Spinal cord (tissue), 10 donors: Measurements from ENCODE around the gene PACS1. TPM values are rescaled to one million over a fixed set of nuclear protein-coding genes. Genes with fewer than 3 reads are reported as not detected.

Source experiments
- DNase-seq, 6 donors: peaks; one replicate each; pipeline versions ENCODE4 v3.0.0 to v3.0.0-alpha.2; 2013 to 2015; ENCODE audit warnings: low spot score in 6 of 6, low read depth in 4 of 6
- H3K27ac ChIP-seq: one replicate; pipeline ENCODE4 v1.5.1; 2013; ENCODE audit warnings: low read depth, low read length, control low read depth
- H3K27me3 ChIP-seq: one replicate; pipeline ENCODE4 v1.6.1; 2013; ENCODE audit warnings: low read length; ENCODE audit not compliant: control insufficient read depth, insufficient read depth
- H3K36me3 ChIP-seq: one replicate; pipeline ENCODE4 v1.6.1; 2013; ENCODE audit warnings: low read length; ENCODE audit not compliant: control insufficient read depth, insufficient read depth
- H3K4me1 ChIP-seq: one replicate; pipeline ENCODE4 v1.6.1; 2013; ENCODE audit warnings: low read length; ENCODE audit not compliant: control insufficient read depth, insufficient read depth
- H3K4me3 ChIP-seq: one replicate; pipeline ENCODE4 v1.5.1; 2013; ENCODE audit warnings: low read depth, low read length, control low read depth
- H3K9me3 ChIP-seq: one replicate; pipeline ENCODE4 v1.6.1; 2013; ENCODE audit warnings: low read length; ENCODE audit not compliant: control insufficient read depth, insufficient read depth
- WGBS: methylation state at CpG from one replicate; pipeline ENCODE4 v1.1.5; 2013; ENCODE audit warnings: missing lambda C conversion rate; ENCODE audit not compliant: insufficient coverage; 5-methylcytosine and 5-hydroxymethylcytosine counted together
- polyA plus RNA-seq, 2 donors: library from polyadenylated mRNA; unstranded; fragments of 120-200 nt; gene quantifications; one replicate each; pipeline ENCODE4 v1.2.1, GENCODE V29; 2013; ENCODE audit not compliant: insufficient read length in 2 of 2
- total RNA-seq, 2 donors: library from RNA; depleted of rRNA in 1 of 2; stranded (reverse); fragments of 120-200 nt in 1 of 2; fragments of >200 nt in 1 of 2; gene quantifications; one replicate each; pipeline versions ENCODE4 v1.2.3 to v1.2.4, GENCODE V29; 2013 to 2014
- donor health status: healthy.

Gene PACS1
- total and polyA plus RNA-seq, 4 donors = 29.9 to 114 (median 72.1) TPM

DNA sequence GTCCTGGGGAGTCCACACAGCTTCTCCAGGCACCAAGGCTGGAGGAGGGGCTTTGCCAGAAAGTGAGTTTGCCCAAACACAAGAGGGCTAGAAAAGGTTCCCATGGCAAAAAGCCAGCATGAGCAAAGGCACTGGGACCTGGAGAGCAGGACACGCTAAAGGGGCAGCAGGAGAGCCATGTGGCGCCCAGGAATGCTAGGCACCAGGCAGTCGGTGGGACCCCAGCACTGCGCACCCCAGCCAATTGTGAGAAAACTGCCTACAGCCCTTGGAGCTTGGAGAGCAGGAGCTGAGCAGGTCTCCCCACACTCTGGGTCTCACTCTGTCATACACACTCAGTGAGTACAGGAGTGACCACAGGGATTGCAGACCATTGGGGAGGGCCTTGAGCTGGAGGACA lies 193.2 kb downstream of the PACS1 start:
- Histone ChIP-seq H3K36me3 (peaks cover 82% of the 10 kb centered on the region), H3K27ac (no peak overlapping the region), H3K4me1 (peaks cover 36% of the 10 kb centered on the region), H3K27me3 (no peaks in the 10 kb centered on the region), H3K4me3 (no peak overlapping the region), H3K9me3 (no peaks in the 10 kb centered on the region)
- no peak for DNase-seq
- 92% methylated on average over 4 of the region's 4 CpGs for WGBS

DNA sequence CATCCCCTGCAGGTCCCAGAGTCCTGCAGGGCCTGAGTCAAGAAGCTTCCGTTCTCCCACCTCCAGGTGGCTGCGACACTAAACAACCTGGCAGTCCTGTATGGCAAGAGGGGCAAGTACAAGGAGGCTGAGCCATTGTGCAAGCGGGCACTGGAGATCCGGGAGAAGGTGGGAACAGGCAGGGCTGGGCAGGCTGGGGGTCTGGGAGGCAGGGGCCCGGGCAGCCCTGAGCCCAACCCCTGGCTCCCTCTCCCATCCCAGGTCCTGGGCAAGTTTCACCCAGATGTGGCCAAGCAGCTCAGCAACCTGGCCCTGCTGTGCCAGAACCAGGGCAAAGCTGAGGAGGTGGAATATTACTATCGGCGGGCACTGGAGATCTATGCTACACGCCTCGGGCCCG lies 193.7 kb downstream of the PACS1 start:
- no peaks in the 10 kb centered on the region for H3K27me3 ChIP-seq
- H3K4me1 ChIP-seq = peaks cover 30% of the 10 kb centered on the region
- DNase-seq = no peak
- 91% methylated on average over 7 of the region's 10 CpGs for WGBS
- H3K27ac ChIP-seq = no peak overlapping the region
- no peak overlapping the region for H3K4me3 ChIP-seq
- H3K9me3 ChIP-seq = no peaks in the 10 kb centered on the region
- peaks cover 82% of the 10 kb centered on the region for H3K36me3 ChIP-seq

DNA sequence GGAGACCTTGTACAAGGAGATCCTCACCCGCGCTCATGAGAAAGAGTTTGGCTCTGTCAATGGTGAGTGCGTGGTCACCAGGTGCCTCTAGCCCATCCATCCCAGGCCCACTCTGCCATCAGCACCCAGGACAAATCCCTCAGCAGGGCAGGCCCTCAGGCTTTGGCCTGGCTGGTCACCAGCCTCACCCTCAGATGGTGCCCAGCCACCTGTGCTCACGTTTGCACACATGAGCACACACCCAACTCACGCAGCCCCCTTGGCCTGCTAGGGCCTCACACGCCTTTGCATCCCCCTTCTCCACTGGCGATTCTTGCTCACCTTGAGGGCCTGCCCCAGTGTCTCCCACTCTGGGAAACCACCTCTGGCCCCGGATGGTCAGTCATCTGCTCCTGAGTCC lies 194.3 kb downstream of the PACS1 start:
- Histone ChIP-seq H3K4me1 (peaks cover 26% of the 10 kb centered on the region), H3K27ac (no peak overlapping the region), H3K36me3 (peaks cover 79% of the 10 kb centered on the region), H3K27me3 (no peaks in the 10 kb centered on the region), H3K9me3 (no peaks in the 10 kb centered on the region), H3K4me3 (no peak overlapping the region)
- no peak for DNase-seq
- 92% methylated on average over 8 of the region's 8 CpGs for WGBS

DNA sequence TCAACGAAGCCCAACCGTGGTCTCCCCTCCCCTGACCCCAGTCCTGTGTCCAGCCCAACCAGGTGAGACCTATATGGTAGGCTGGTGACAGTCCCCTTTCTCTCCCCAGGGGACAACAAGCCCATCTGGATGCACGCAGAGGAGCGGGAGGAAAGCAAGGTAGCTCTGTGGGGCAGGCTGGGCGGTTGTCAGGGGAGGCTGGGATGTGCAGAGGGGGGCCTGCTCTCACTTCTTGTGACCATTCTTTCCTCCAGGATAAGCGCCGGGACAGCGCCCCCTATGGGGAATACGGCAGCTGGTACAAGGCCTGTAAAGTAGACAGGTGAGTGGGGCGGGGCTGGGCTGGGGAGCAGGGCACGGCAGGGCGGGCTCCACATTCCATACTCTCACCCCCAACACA lies 194.8 kb downstream of the PACS1 start:
- Histone ChIP-seq H3K27ac (no peak overlapping the region), H3K4me1 (peaks cover 27% of the 10 kb centered on the region), H3K36me3 (peaks cover 75% of the 10 kb centered on the region), H3K9me3 (no peaks in the 10 kb centered on the region), H3K27me3 (no peaks in the 10 kb centered on the region), H3K4me3 (no peak overlapping the region)
- 83% methylated on average over 4 of the region's 12 CpGs for WGBS
- DNase-seq = no peak

DNA sequence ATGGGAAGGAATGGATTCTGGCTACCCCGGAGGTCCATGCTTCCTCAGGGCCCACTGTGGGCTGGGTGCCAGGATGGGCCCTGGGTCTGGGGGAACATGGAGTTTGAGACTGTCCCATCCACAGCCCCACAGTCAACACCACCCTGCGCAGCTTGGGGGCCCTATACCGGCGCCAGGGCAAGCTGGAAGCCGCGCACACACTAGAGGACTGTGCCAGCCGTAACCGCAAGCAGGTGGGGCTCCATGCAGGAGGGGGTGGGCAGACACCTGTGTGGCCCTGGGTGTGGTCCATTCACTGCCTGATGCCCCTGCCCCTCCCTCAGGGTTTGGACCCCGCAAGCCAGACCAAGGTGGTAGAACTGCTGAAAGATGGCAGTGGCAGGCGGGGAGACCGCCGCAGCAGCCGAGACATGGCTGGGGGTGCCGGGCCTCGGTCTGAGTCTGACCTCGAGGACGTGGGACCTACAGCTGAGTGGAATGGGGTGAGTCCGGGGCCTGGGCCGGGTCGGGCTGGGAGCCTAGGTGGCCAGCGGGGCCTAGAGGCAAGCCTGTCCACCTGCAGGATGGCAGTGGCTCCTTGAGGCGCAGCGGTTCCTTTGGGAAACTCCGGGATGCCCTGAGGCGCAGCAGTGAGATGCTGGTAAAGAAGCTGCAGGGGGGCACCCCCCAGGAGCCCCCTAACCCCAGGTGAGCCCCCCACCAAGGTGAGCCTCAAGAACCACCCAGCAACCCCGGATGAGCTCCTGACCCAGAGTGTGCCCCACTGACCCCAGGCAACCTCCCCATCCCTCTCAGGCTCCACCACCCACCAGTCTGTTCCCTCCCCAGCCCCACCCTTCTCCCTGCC lies 195.7 kb downstream of the PACS1 start:
- no peaks in the 10 kb centered on the region for H3K9me3 ChIP-seq
- no peaks in the 10 kb centered on the region for H3K27me3 ChIP-seq
- H3K4me3 ChIP-seq = no peak overlapping the region
- peaks cover 35% of the 10 kb centered on the region for H3K4me1 ChIP-seq
- WGBS = 93% methylated on average over 19 of the region's 26 CpGs
- no peak for DNase-seq
- H3K27ac ChIP-seq = no peak overlapping the region
- H3K36me3 ChIP-seq = peaks cover 72% of the 10 kb centered on the region

DNA sequence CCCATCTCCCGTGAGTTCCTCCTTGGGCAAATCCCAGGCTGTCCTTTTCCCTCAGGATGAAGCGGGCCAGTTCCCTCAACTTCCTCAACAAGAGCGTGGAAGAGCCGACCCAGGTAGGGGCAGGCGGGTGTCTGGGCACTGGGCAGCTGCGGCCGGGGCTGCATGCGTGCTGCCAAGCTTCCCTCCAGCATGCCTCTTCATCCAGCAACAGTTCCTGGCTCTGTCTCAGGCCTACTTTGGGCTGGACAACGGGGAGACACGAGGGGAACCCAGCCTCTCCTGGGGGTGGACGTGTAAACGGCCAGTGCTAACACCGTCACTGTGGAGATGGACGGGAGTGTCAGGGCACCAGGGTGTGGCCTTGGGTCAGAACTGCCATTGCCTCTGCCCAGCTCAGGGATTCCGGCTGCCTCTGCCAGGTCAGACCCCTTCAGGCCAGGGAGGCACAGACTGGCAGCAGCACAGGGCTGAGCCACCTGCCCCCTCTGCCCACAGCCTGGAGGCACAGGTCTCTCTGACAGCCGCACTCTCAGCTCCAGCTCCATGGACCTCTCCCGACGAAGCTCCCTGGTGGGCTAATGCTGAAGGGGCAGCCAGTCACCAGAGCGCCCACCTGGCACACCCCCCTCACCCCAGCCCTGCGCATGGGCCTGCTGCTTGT lies 196.4 kb downstream of the PACS1 start:
- no peak for DNase-seq
- WGBS = 76% methylated on average over 20 of the region's 20 CpGs

DNA sequence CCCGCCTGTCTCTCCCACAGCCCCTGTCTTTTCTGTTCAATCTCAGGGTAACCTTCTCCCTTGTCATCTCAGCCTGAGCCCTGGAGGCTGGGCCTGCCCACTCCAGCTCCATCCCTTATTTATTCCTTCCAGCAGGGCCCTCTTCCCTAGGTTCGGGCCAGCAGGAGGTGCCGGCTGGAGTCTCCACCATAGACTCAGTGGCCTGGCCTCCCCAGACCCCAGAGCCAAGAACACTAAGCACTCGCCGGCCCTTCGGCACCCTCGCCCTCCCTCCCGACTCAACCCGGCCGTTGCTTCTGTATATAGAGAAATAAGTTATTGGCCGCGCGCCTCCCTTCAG lies 196.9 kb downstream of the PACS1 start:
- Histone ChIP-seq H3K36me3 (peaks cover 69% of the 10 kb centered on the region), H3K9me3 (no peaks in the 10 kb centered on the region), H3K4me3 (peak overlapping the region; percentile 81), H3K27ac (peak overlapping the region; percentile 99), H3K4me1 (peaks cover 35% of the 10 kb centered on the region), H3K27me3 (no peaks in the 10 kb centered on the region)
- no peak for DNase-seq
- WGBS = 26% methylated on average over 6 of the region's 13 CpGs

More for the DNA sequence above, 196.4 kb downstream of the PACS1 start:
- no peaks in the 10 kb centered on the region for H3K9me3 ChIP-seq
- no peaks in the 10 kb centered on the region for H3K27me3 ChIP-seq
- H3K4me3 ChIP-seq = peak overlapping the region; percentile 81
- H3K4me1 ChIP-seq = peaks cover 35% of the 10 kb centered on the region
- peaks cover 69% of the 10 kb centered on the region for H3K36me3 ChIP-seq
- peak overlapping the region; percentile 99 for H3K27ac ChIP-seq

DNA sequence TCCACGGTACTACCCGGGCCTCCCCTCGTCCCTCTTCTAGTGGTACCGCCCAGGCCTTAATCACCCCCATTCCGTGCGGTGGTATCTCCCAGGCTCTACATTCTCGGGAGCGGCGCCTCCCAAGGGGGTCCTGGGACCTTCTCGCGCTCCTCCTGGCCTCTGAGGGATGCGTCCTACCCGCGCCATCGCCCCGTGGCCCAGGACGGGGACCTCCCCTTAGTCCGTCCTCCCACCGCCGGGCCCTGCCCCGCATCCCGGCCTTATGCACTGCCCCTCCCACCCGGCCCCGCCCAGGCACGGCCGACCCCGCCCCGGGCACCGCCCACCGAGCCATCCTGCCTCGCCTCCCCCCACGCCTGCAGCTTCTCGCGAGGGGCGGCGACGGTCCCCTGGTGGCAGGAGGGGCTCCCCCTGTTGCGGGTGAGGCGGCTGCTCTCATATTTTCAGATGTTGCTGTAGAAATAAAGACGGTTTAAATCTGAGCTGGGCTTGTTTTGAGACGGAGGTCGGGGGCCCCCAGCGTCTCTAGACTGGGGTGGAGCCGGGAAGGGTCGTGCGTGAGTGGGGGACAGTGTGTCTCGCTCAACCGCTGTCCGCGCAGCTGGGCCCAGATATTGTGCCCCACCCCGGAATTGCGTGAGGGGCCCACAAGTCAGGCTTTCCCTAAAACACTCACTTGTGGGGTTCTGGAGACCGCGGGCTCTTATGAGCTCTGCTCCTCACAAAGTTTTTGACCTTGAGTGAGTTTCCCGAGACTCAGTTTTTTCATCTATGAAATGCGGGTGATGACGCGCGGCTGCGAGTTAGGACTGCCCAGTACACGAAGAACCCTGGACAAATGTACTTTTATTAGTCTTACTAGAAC lies 197.5 kb downstream of the PACS1 start:
- peak overlapping the region; percentile 81 for H3K4me3 ChIP-seq
- DNase-seq = peak in 4 of 6 donors; percentile 76 to 95 (median 86)
- H3K9me3 ChIP-seq = no peaks in the 10 kb centered on the region
- H3K4me1 ChIP-seq = peaks cover 35% of the 10 kb centered on the region
- peak overlapping the region; percentile 99 for H3K27ac ChIP-seq
- 0% methylated on average over 47 of the region's 61 CpGs for WGBS
- no peaks in the 10 kb centered on the region for H3K27me3 ChIP-seq
- peaks cover 68% of the 10 kb centered on the region for H3K36me3 ChIP-seq

DNA sequence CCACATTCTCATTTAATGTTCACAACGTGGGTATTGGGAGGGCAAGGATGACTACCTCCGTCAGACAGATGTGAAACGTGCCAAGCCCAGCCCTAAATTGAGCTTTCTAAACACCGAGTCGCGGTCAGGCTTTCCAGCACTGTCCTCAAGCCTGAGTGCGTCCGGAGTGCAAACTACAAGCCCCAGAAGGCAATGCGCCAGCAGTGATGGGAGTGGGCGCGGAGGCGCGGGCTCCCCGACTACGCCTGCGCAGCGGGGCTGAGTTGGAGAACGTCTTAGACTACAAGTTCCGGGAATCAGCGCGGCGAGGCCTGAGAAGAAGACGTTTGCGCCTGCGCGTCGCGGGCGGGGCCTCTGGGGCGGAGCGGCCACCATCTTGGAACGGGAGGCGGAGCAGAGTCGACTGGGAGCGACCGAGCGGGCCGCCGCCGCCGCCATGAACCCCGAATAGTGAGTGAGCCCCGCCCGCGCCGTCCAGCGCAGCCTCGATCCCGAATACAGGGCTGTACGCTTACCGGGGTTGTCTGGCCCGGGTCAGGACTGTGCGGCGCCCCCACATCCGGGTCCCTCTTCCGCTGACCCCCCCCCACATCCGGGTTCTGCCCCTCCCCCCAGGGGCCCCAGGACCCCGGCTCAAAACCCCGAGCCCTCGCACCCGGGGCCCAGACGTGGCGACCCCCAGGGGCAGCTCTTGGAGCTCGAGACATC lies 198.3 kb downstream of the PACS1 start, which contains the start of gene RAB1B:
Gene RAB1B (plus strand): TSS at position 396 of the 708 bp plus-strand sequence. CDS start 41 bp downstream, at position 437.
- DNase-seq = peak; percentile 99 to 100 (median 100)
- Histone ChIP-seq H3K4me1 (peaks cover 35% of the 10 kb centered on the region), H3K27ac (peak within 1 kb of the TSS; percentile 99), H3K9me3 (no peaks in the 10 kb centered on the region), H3K4me3 (peak within 1 kb of the TSS; percentile 96), H3K27me3 (no peaks in the 10 kb centered on the region), H3K36me3 (peaks cover 68% of the 10 kb centered on the region)
- 0% methylated on average over 53 of the region's 64 CpGs for WGBS
